ENCODE data around the gene ACRBP. TPM values are rescaled to one million over a fixed set of nuclear protein-coding genes. Genes with fewer than 3 reads are reported as not detected.

Gene ACRBP
- total RNA-seq, 1 experiment from 2014 or later: 0.54 TPM

DNA sequence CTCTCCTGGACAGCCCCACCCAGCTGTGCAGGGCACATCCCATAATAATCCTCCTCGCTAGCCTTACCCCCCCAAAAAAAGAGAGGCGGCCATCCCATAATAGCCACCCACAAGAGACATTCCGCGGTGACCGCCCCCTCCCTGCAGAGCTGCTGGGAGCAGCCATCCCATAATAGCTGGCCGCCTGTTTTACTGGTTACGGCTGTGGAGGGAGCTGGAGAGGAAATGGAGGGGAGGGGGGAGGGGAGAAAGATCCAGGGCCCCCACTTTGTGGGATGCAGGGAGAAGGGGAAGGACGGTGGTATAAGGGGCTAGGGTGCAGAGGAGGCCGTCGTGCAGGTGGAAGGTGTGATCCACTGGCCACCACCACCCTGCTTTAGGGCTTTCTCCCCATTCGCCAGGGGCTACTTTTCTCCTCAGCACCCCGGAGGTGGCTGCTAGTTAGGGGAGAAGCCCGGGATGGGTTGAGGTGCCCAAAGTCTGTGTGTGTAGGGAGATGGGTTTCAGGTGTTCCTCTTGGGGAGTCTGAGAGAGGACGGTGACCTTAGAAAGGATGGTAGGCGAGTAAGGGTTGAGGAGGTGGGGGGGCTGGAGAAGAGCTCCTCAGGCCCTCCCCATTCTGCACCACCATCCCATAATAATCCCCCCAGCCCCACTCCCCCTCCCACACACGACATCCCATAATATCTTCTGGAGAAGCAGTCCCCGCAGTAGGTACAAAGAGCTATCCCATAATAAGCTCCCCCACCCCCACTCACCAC, 34.0 kb downstream of the ACRBP start:
- ChIA-PET CTCF (interaction anchor here (1.1 kb wide), 1 partner anchor 59 kb away, joined by 3 read pairs; no protein-coding TSS in a partner anchor), POLR2A (interaction anchor here (0.9 kb wide), 1 partner anchor 76 kb away, joined by 9 read pairs; the partner anchor contains the start of gene ZNF384)
- in situ Hi-C loops (cut with HindIII; ENCODE audit: low pct_unique_long_range_greater_than_20kb, low sequenced_read_pairs) (no loop called here), intact Hi-C loops (cut with micrococcal nuclease; ENCODE audit: unreplicated experiment) (no loop called here)
- TF ChIP-seq, protein P1, sequence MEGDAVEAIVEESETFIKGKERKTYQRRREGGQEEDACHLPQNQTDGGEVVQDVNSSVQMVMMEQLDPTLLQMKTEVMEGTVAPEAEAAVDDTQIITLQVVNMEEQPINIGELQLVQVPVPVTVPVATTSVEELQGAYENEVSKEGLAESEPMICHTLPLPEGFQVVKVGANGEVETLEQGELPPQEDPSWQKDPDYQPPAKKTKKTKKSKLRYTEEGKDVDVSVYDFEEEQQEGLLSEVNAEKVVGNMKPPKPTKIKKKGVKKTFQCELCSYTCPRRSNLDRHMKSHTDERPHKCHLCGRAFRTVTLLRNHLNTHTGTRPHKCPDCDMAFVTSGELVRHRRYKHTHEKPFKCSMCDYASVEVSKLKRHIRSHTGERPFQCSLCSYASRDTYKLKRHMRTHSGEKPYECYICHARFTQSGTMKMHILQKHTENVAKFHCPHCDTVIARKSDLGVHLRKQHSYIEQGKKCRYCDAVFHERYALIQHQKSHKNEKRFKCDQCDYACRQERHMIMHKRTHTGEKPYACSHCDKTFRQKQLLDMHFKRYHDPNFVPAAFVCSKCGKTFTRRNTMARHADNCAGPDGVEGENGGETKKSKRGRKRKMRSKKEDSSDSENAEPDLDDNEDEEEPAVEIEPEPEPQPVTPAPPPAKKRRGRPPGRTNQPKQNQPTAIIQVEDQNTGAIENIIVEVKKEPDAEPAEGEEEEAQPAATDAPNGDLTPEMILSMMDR (IDR thresholded peaks at IDR 0.05): no peak
- TF ChIP-seq POLR2AphosphoS5 (IDR thresholded peaks at IDR 0.05; ENCODE audit: low read depth, low read length) (no peak), REST (IDR thresholded peaks at IDR 0.05; ENCODE audit: insufficient read depth in 1 of 2, low read depth in 2 of 2, low read length in 1 of 2) (no peak), TCF7L2 (IDR thresholded peaks at IDR 0.05; ENCODE audit: low read depth, low read length) (no peak), SIN3A (IDR thresholded peaks at IDR 0.05; ENCODE audit: borderline replicate concordance, insufficient read depth, low read depth, low read length) (no peak)
- peaks cover 4% of the 10 kb centered on the region for H3K4me1 ChIP-seq (ENCODE audit: control insufficient read depth, insufficient read depth, low read length)
- H3K36me3 ChIP-seq (ENCODE audit: control insufficient read depth, insufficient read depth, low read length): no peaks in the 10 kb centered on the region
- BruUV-seq (replicated peaks): no TSS peak
- no peak for ATAC-seq
- H3K4me3 ChIP-seq (ENCODE audit: low read depth in 2 of 2, low read length in 2 of 2): no peak overlapping the region; a peak in 1 of 4 replicates
- DNase-seq (ENCODE audit: low read depth, low spot score): no peak
- no peaks in the 10 kb centered on the region for H3K9me3 ChIP-seq (ENCODE audit: control insufficient read depth, insufficient read depth, low read depth, low read length)
- no peaks in the 10 kb centered on the region for H3K27me3 ChIP-seq (ENCODE audit: control insufficient read depth, insufficient read depth, low read length)
- no peak overlapping the region for H3K27ac ChIP-seq (ENCODE audit: low read length)

GRCh38 chr12:6612652-6613014, 34.6 kb downstream of the ACRBP start:
- BruUV-seq (replicated peaks): no TSS peak
- no peak overlapping the region for H3K27ac ChIP-seq (ENCODE audit: low read length)
- intact Hi-C loops (cut with micrococcal nuclease; ENCODE audit: unreplicated experiment): no loop called here
- H3K4me1 ChIP-seq (ENCODE audit: control insufficient read depth, insufficient read depth, low read length): peaks cover 9% of the 10 kb centered on the region
- ChIA-PET CTCF (interaction anchor here (1.1 kb wide), 1 partner anchor 58 kb away, joined by 3 read pairs; no protein-coding TSS in a partner anchor), POLR2A (interaction anchor here (0.9 kb wide), 1 partner anchor 77 kb away, joined by 9 read pairs; the partner anchor contains the start of gene ZNF384)
- H3K9me3 ChIP-seq (ENCODE audit: control insufficient read depth, insufficient read depth, low read depth, low read length): no peaks in the 10 kb centered on the region
- H3K36me3 ChIP-seq (ENCODE audit: control insufficient read depth, insufficient read depth, low read length): no peaks in the 10 kb centered on the region
- H3K27me3 ChIP-seq (ENCODE audit: control insufficient read depth, insufficient read depth, low read length): no peaks in the 10 kb centered on the region
- TF ChIP-seq TCF7L2 (IDR thresholded peaks at IDR 0.05; ENCODE audit: low read depth, low read length) (no peak), POLR2AphosphoS5 (IDR thresholded peaks at IDR 0.05; ENCODE audit: low read depth, low read length) (no peak)
- ATAC-seq (no peak), DNase-seq (ENCODE audit: low read depth, low spot score) (no peak)
- in situ Hi-C loops (cut with HindIII; ENCODE audit: low pct_unique_long_range_greater_than_20kb, low sequenced_read_pairs): no loop called here
- H3K4me3 ChIP-seq (ENCODE audit: low read depth in 2 of 2, low read length in 2 of 2): no peak overlapping the region

DNA sequence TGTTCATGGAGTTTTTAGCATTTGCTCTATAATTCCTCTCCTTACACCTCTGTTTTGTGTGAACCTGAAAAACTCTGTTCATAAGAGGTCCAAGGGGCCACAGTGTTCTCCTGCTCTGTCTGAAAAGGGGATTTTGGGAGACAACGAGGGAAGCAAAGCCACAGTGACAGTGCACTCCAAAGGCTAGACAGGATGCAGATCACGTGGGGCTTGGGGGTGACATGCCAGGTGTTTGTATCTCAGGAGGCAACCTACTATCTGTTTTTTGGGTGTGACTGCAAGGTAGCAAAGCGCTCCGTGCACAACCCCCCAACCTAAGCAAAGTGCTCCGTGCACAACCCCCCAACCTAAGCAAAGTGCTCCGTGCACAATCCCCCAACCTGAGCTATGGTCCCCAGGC, 35.0 kb downstream of the ACRBP start:
- H3K9me3 ChIP-seq (ENCODE audit: control insufficient read depth, insufficient read depth, low read depth, low read length): no peaks in the 10 kb centered on the region
- H3K27me3 ChIP-seq (ENCODE audit: control insufficient read depth, insufficient read depth, low read length): no peaks in the 10 kb centered on the region
- in situ Hi-C loops (cut with HindIII; ENCODE audit: low pct_unique_long_range_greater_than_20kb, low sequenced_read_pairs) (no loop called here), intact Hi-C loops (cut with micrococcal nuclease; ENCODE audit: unreplicated experiment) (no loop called here)
- no peak for DNase-seq (ENCODE audit: low read depth, low spot score)
- no peak overlapping the region for H3K27ac ChIP-seq (ENCODE audit: low read length)
- H3K36me3 ChIP-seq (ENCODE audit: control insufficient read depth, insufficient read depth, low read length): no peaks in the 10 kb centered on the region
- POLR2A ChIA-PET: no interaction called here
- ATAC-seq: no peak
- peaks cover 9% of the 10 kb centered on the region for H3K4me1 ChIP-seq (ENCODE audit: control insufficient read depth, insufficient read depth, low read length)
- H3K4me3 ChIP-seq (ENCODE audit: low read depth in 2 of 2, low read length in 2 of 2): no peak overlapping the region
- TF ChIP-seq SIN3A (IDR thresholded peaks at IDR 0.05; ENCODE audit: borderline replicate concordance, insufficient read depth, low read depth, low read length): no peak
- TF ChIP-seq, protein P1 (IDR thresholded peaks at IDR 0.05): no peak
- TF ChIP-seq TCF7L2 (IDR thresholded peaks at IDR 0.05; ENCODE audit: low read depth, low read length): no peak
- TF ChIP-seq REST (IDR thresholded peaks at IDR 0.05; ENCODE audit: insufficient read depth in 1 of 2, low read depth in 2 of 2, low read length in 1 of 2): no peak
- no peak for TF ChIP-seq POLR2AphosphoS5 (IDR thresholded peaks at IDR 0.05; ENCODE audit: low read depth, low read length)
- CTCF ChIA-PET: interaction anchor here (1.1 kb wide), 1 partner anchor 58 kb away, joined by 3 read pairs; no protein-coding TSS in a partner anchor
- no TSS peak for BruUV-seq (replicated peaks)

All from Panc1 (cell line).